ENCODE data around the gene NANOG.
"Not testable (repeated sequence)": the region's sequence is repeated elsewhere in the genome, so short reads cannot be mapped to it uniquely, and the experiment has no call there.

Gene NANOG

GRCh38 chr12:7788884-7789528 is at the start of gene NANOG:
Gene NANOG, plus strand, starts transcription at chr12:7789402. Its CDS starts 213 bp downstream, at chr12:7789615.
- not testable (repeated sequence) for DNase-seq

DNA sequence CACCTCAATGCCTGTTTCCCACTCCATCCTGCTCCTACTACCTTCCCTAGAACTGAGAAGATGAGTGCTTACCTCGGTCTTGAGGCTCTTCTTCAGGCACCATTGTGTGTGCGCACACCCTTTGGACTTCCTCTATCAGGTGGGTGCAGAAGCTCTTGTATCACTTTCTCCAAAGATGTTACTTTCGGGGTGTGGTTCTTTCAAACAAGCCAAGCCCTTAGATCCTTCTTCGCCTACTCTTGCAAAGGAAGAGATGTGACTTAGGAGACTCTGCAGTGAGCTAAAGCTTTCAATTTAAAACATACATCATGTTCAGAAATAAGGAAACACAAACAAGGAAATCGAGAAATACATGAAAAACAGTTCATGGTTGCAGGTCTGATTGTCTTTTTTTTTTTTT is 42.0 kb upstream of the NANOG start, which contains the start of gene CLEC4C:
Gene CLEC4C (minus strand): TSS at position 130 of the 400 bp plus-strand sequence. CDS start 27 bp downstream, at position 103.
- no peak for DNase-seq

GRCh38 chr12:7748852-7749251 is 40.4 kb upstream of the NANOG start:
- DNase-seq = no peak

DNA sequence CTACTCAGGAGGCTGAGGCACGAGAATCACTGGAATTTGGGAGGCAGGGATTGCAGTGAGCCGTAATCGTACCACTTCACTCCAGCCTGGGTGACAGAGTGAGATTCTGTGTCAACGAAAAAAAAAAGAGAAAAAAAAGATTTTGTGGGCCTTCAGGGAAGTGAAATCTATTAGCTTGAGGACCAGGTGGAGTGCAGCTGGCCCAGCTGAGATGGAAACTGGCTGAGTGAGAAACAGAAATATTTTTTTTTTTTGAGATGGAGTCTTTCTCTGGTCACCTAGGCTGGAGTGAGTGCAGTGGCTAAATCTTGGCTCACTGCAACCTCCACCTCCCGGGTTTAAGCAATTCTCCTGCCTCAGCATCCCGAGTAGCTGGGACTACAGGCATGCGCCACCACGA is 39.8 kb upstream of the NANOG start:
- no peak for DNase-seq

DNA sequence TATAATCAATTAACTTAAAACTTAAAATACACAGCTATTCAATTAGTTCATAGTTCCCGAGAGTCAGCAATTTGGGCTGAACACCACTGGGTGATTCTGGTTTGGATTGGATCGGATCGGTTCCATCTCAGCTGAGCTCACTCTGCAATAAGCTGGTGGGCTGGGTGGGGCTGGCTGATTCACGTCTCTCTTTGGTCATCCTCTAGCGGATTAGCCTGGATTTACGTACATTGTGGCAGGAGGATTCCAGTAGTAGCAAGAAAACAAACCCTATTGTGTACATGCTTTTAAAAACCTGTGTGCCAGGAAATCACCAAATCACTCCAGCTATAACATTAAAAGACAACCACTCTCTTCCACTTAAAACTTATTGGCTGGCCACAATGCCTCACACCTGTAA is 38.9 kb upstream of the NANOG start:
- DNase-seq = no peak

- no peak for DNase-seq
Measured at GRCh38 chr12:7751394-7751793, 37.8 kb upstream of the NANOG start.

DNA sequence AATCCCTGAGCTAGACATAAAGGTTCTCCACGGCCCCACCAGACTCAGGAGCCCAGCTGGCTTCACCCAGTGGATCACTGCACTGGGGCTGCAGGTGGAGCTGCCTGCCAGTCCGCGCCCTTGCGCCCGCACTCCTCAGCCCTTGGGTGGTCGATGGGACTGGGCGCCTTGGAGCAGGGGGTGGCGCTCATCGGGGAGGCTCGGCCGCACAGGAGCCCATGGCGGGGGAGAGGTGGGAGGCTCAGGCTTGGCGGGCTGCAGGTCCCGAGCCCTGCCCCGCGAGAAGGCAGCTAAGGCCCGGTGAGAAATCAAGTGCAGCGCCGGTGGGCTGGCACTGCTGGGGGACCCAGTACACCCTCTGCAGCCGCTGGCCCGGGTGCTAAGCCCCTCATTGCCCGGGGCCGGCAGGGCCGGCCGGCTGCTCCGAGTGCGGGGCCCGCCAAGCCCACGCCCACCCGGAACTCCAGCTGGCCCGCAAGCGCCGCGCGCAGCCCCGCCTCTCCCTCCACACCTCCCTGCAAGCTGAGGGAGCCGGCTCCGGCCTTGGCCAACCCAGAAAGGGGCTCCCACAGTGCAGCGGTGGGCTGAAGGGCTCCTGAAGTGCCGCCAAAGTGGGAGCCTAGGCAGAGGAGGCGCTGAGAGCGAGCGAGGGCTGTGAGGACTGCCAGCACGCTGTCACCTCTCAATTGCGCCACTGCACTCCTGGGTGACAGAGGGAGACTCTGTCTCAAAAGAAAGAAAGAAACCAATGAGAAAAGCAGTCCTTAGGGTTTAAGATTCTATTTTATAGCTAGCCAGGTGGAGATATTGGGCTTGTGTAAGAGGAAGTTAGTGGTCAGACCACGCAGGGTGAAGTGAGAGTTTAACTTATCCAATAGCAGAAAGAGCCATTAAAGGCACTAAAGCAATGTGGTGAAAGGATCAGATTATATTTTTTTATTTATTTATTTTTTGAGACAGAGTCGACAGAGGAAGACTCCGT is 37.0 kb upstream of the NANOG start:
- not testable (repeated sequence) for DNase-seq

GRCh38 chr12:7755668-7756067 is 33.5 kb upstream of the NANOG start:
- not testable (repeated sequence) for DNase-seq

DNA sequence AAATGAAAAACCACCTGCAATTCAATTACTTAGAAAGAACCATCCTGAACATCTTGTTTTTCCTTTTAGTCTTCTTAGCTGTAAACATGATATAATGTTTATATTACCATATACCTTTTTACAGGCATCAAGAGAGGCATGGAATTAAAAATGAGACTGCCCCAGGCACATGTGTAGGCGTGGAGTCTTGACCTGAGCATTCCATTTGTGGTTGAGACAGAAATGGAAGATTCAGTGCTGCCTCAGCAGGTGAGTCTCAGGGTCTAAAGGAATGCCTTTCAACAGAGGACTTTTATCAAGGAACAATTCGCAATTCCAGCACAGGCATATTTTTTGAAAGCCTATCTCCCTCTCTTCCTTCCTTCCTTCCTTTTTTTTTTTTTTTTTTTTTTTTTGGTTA is 32.2 kb upstream of the NANOG start:
- DNase-seq = no peak

- DNase-seq = no peak
Measured at GRCh38 chr12:7758766-7759140, 30.4 kb upstream of the NANOG start.

DNA sequence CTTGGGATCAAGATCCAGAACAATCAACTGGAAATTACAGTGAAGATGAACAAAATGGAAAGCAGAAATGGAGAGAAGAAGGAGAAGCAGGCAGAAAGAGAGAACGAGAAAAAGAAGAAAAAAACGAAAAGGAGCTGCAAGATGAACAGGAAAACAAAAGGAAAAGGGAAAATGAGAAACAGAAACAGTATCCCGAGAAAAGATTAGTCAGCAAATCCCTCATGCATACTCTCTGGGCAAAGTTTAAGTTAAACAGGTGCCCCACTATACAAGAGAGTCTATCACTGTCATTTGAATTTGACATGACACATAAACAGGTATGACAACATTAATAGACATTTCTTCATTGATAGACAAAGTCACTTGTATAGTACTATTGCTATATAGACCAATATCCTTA is 19.2 kb upstream of the NANOG start:
- DNase-seq = no peak

DNA sequence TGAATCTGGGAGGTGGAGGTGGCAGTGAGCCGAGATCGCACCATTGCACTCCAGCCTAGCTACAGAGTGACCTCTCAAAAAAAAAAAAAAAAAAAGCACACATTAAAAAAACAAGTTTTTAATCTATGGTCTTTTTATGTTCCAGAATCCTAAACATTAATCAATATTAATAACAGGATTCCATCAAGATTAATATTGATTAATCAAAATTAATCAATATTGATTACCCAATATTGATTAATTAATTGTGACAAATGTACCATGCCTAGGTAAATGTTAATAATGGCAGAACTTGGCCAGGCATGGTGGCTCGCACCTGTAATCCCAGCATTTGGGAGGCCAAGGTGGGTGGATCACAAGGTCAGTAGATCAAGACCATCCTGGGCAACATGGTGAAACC is 7.9 kb upstream of the NANOG start:
- DNase-seq = no peak

DNA sequence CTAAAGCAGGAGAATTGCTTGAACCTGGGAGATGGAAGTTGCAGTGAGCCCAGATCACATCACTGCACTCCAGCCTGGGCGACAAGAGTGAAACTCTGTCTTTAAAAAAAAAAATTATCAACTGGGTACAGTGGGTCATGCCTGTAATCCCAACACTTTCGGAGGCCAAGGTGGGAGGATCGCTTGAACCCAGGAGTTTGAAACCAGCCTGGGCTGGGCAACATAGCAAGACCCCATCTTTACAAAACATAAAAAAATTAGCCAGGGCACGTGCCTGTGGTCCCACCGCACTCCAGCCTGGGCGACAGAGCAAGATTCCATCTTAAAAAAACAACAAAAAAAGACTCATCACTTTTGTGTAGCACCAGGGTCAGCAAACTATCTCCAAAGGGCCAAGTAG is 7.1 kb upstream of the NANOG start:
- no peak for DNase-seq

GRCh38 chr12:7783433-7783832 is 5.8 kb upstream of the NANOG start:
- DNase-seq = not testable (repeated sequence)

GRCh38 chr12:7784701-7785100 is 4.5 kb upstream of the NANOG start:
- DNase-seq = no peak

DNA sequence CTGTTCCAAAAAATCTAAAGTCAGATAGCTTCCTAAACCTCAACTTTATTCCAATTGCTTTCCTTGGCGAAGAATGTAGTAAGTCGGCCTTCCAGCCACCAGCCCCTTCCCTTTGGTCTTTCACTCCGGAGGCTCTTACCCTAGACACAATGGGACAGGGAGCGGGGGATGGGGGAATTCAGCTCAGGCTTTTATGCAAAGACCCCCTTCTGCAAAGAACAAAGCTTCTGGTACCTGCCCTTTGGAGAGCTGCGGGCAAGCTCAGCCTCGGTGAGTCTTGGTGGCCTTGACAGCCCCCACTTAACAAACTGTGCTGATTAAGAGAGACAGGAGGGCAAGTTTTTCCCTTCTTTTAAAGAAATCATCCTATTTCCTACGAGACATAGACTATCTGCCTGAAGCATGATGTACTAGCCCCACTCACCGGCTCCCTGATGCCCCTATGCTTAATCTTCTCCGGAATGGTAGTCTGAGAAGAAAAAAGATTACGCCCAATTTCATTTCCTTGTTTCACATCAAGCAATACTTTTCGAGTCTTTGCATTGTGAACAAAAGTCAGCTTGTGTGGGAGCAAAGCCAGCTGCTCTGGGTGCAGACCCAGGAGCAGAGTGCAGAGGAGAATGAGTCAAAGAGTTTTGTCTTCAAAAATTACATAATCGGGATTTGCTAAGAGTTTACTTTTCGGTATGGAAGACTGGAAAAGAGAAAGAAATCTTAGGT is 1.5 kb upstream of the NANOG start:
- no peak for DNase-seq

- DNase-seq = no peak
Measured at GRCh38 chr12:7788294-7788660, 925 bp upstream of the NANOG start.

GRCh38 chr12:7793211-7793610 is 4.0 kb downstream of the NANOG start:
- DNase-seq = no peak

DNA sequence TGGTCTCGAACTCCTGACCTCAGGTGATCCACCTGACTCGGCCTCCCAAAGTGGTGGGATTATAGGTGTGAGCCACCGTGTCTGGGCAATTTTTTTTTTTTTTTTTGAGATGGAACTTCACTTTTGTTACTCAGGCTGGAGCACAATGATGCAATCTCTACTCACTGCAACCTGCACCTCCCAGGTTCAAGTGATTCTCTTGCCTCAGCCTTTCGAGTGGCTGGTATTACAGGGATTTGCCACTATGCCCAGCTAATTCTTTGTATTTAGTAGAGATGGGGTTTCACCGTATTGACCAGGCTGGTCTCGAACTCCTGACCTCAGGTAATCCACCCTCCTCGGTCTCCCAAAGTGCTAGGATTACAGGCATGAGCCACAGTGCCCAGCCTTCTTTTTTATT is 8.1 kb downstream of the NANOG start:
- DNase-seq = not testable (repeated sequence)

- no peak for DNase-seq
Measured at GRCh38 chr12:7797698-7798398, 8.6 kb downstream of the NANOG start.

DNA sequence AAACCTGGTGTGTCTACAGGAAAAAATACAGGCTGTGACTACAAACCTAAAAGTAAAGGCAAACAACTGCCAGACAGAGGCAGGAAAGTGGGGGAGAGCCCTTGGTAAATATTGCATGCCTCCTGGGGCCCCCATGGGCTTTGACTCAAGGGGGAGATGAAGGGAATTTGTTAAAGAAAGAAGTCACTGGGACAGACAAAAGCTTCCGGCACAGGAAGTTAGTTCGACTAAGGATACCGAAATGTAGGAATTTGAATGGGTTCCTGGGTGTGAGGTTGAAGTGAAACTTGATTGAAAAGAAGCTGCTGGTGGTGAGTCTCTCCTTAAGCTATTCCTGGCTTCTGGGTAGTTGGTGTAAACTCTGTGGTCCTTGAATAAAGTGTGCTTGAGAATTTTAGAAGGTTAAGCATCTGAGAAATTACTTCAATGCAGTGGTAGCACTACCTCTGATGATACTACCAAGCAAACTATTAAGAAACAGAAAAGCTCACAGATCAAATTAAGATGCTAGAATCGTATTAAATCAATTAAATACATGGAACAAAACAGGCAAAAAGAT is 9.6 kb downstream of the NANOG start:
- not testable (repeated sequence) for DNase-seq

- no peak for DNase-seq
Measured at GRCh38 chr12:7801460-7801859, 12.3 kb downstream of the NANOG start.

Measured in kidney glomerular epithelial cell (primary cell).